HEK293 (cell line): ENCODE measurements around the gene PREX1.
A peak's percentile ranks its signal among the peaks of the same experiment; 100 is the strongest.

Source experiments
- CTCF ChIA-PET: fragments of 350-600 bp; formaldehyde crosslinking; extraction: SDS; loops from one replicate; lab custom pipeline; 2021; ENCODE audit warnings: antibody characterized with exemption; lab: Yijun Ruan, JAX
- POLR2A ChIA-PET: fragments of 300-600 bp; formaldehyde crosslinking; extraction: SDS; loops from one replicate; lab custom pipeline; 2020; ENCODE audit warnings: antibody characterized with exemption, inconsistent platforms; lab: Yijun Ruan, JAX
- H3K27ac ChIP-seq: fragments of 200-500 bp; sonication (Bioruptor generic); 2 replicates; pipeline ENCODE4 v1.5.1; 2014; ENCODE audit warnings: low read depth, low read length, control low read depth, inconsistent platforms; ENCODE audit errors: extremely low read depth
- H3K36me3 ChIP-seq, 2 experiments: fragments of 200-500 bp in 1 of 2; sonication (Bioruptor generic) in 1 of 2; 1 replicate in 1 of 2; 2 replicates in 1 of 2; pipeline ENCODE4 v1.5.1; 2014 to 2017; ENCODE audit warnings: inconsistent platforms in 2 of 2, low read length in 2 of 2; ENCODE audit not compliant: control insufficient read depth in 2 of 2, insufficient read depth in 1 of 2
- H3K4me1 ChIP-seq: fragments of 200-500 bp; sonication (Bioruptor generic); 2 replicates; pipeline ENCODE4 v1.5.1; 2014; ENCODE audit warnings: mild to moderate bottlenecking, low read length, inconsistent platforms; ENCODE audit not compliant: control insufficient read depth, insufficient read depth
- H3K4me3 ChIP-seq: 2 replicates; pipeline ENCODE4 v1.5.1; 2011; ENCODE audit warnings: low read depth, mild to moderate bottlenecking, control low read depth, low read length, moderate library complexity
- H3K9me3 ChIP-seq: fragments of 200-500 bp; sonication (Bioruptor generic); 2 replicates; pipeline ENCODE4 v1.5.1; 2014; ENCODE audit warnings: low read depth, low read length, inconsistent platforms; ENCODE audit not compliant: control insufficient read depth, insufficient read depth
- EGR2 ChIP-seq: fragments of 450-650 bp; formaldehyde crosslinking; IDR thresholded peaks from 2 replicates; pipeline ENCODE4 v1.5.1; 2016; ENCODE audit warnings: low read depth, missing biosample characterization, missing genetic modification characterization
- FEZF1 ChIP-seq: fragments of 450-650 bp; formaldehyde crosslinking; IDR thresholded peaks from 2 replicates; pipeline ENCODE4 v1.5.1; 2016; ENCODE audit warnings: missing biosample characterization, missing genetic modification characterization
- GLIS1 ChIP-seq: fragments of 450-650 bp; formaldehyde crosslinking; IDR thresholded peaks from 2 replicates; pipeline ENCODE4 v1.5.1; 2016; ENCODE audit warnings: missing biosample characterization, missing genetic modification characterization
- GLIS2 ChIP-seq: fragments of 450-650 bp; formaldehyde crosslinking; IDR thresholded peaks from 2 replicates; pipeline ENCODE4 v1.5.1; 2016; ENCODE audit warnings: missing biosample characterization, missing genetic modification characterization
- IKZF3 ChIP-seq: fragments of 450-650 bp; IDR thresholded peaks from 2 replicates; pipeline ENCODE4 v1.5.0; 2018; ENCODE audit warnings: missing biosample characterization, mild to moderate bottlenecking, missing genetic modification characterization, moderate library complexity
- KLF9 ChIP-seq: fragments of 450-650 bp; formaldehyde crosslinking; IDR thresholded peaks from 2 replicates; pipeline ENCODE4 v1.5.1; 2016; ENCODE audit warnings: missing biosample characterization, missing genetic modification characterization, low read depth
- OSR2 ChIP-seq: fragments of 450-650 bp; formaldehyde crosslinking; IDR thresholded peaks from 2 replicates; pipeline ENCODE4 v1.5.1; 2016; ENCODE audit warnings: missing biosample characterization, missing genetic modification characterization
- OVOL3 ChIP-seq: fragments of 450-650 bp; formaldehyde crosslinking; IDR thresholded peaks from 2 replicates; pipeline ENCODE4 v1.5.1; 2016; ENCODE audit warnings: missing biosample characterization, missing genetic modification characterization
- SP2 ChIP-seq: fragments of 450-650 bp; formaldehyde crosslinking; IDR thresholded peaks from 2 replicates; pipeline ENCODE4 v1.5.1; 2016; ENCODE audit warnings: missing biosample characterization, missing genetic modification characterization
- ZBTB17 ChIP-seq: fragments of 450-650 bp; formaldehyde crosslinking; IDR thresholded peaks from 2 replicates; pipeline ENCODE4 v1.5.1; 2016; ENCODE audit warnings: missing biosample characterization, missing genetic modification characterization
- ZBTB20 ChIP-seq: fragments of 450-650 bp; formaldehyde crosslinking; IDR thresholded peaks from 2 replicates; pipeline ENCODE4 v1.5.1; 2016; ENCODE audit warnings: missing biosample characterization, missing genetic modification characterization
- ZBTB8A ChIP-seq: fragments of 450-650 bp; formaldehyde crosslinking; IDR thresholded peaks from 2 replicates; pipeline ENCODE4 v1.5.1; 2016; ENCODE audit warnings: missing biosample characterization, missing genetic modification characterization
- ZFHX2 ChIP-seq: fragments of 450-650 bp; formaldehyde crosslinking; conservative IDR thresholded peaks from 2 replicates; pipeline ENCODE4 v1.5.1; 2016; ENCODE audit warnings: missing biosample characterization, missing genetic modification characterization
- ZIC2 ChIP-seq: fragments of 450-650 bp; formaldehyde crosslinking; IDR thresholded peaks from 2 replicates; pipeline ENCODE4 v1.5.1; 2016; ENCODE audit warnings: missing biosample characterization, missing genetic modification characterization
- ZNF10 ChIP-seq: fragments of 450-650 bp; formaldehyde crosslinking; IDR thresholded peaks from 2 replicates; pipeline ENCODE4 v1.5.1; 2017; ENCODE audit warnings: missing biosample characterization, missing genetic modification characterization
- ZNF132 ChIP-seq: fragments of 450-650 bp; formaldehyde crosslinking; IDR thresholded peaks from 2 replicates; pipeline ENCODE4 v1.5.1; 2017; ENCODE audit warnings: missing biosample characterization, missing genetic modification characterization, borderline replicate concordance
- ZNF16 ChIP-seq: fragments of 450-650 bp; formaldehyde crosslinking; IDR thresholded peaks from 2 replicates; pipeline ENCODE4 v1.5.1; 2016; ENCODE audit warnings: low read depth, missing biosample characterization, missing genetic modification characterization
- ZNF175 ChIP-seq: fragments of 450-650 bp; formaldehyde crosslinking; IDR thresholded peaks from 2 replicates; pipeline ENCODE4 v1.5.1; 2016; ENCODE audit warnings: missing biosample characterization, missing genetic modification characterization
- ZNF335 ChIP-seq: fragments of 450-650 bp; formaldehyde crosslinking; conservative IDR thresholded peaks from 2 replicates; pipeline ENCODE4 v1.5.1; 2016; ENCODE audit warnings: missing biosample characterization, missing genetic modification characterization
- ZNF423 ChIP-seq: fragments of 450-650 bp; formaldehyde crosslinking; IDR thresholded peaks from 2 replicates; pipeline ENCODE4 v1.5.1; 2016; ENCODE audit warnings: missing biosample characterization, missing genetic modification characterization
- ZNF561 ChIP-seq: fragments of 450-650 bp; IDR thresholded peaks from 2 replicates; pipeline ENCODE4 v1.5.1; 2018; ENCODE audit warnings: missing biosample characterization, missing genetic modification characterization, borderline replicate concordance
- ZNF629 ChIP-seq: fragments of 450-650 bp; formaldehyde crosslinking; IDR thresholded peaks from 2 replicates; pipeline ENCODE4 v1.5.1; 2017; ENCODE audit warnings: missing biosample characterization, missing genetic modification characterization
- ZNF792 ChIP-seq: fragments of 450-650 bp; formaldehyde crosslinking; IDR thresholded peaks from 2 replicates; pipeline ENCODE4 v1.5.1; 2016; ENCODE audit warnings: missing biosample characterization, missing genetic modification characterization
- ZXDB ChIP-seq: fragments of 450-650 bp; formaldehyde crosslinking; IDR thresholded peaks from 2 replicates; pipeline ENCODE4 v1.5.1; 2016; ENCODE audit warnings: missing biosample characterization, missing genetic modification characterization
- TF ChIP-seq, protein P1 (sequence below): fragments of 450-650 bp; formaldehyde crosslinking; IDR thresholded peaks from 2 replicates; pipeline ENCODE4 v1.5.1; 2016; ENCODE audit warnings: missing biosample characterization, missing genetic modification characterization
- TF ChIP-seq, protein P2 (sequence below): fragments of 450-650 bp; formaldehyde crosslinking; IDR thresholded peaks from 2 replicates; pipeline ENCODE4 v1.5.1; 2016; ENCODE audit warnings: missing biosample characterization, missing genetic modification characterization
- TF ChIP-seq, protein P3 (sequence below): fragments of 450-650 bp; formaldehyde crosslinking; IDR thresholded peaks from 2 replicates; pipeline ENCODE4 v1.5.1; 2016; ENCODE audit warnings: missing biosample characterization, missing genetic modification characterization
- TF ChIP-seq, protein P4 (sequence below): fragments of 450-650 bp; formaldehyde crosslinking; IDR thresholded peaks from 2 replicates; pipeline ENCODE4 v1.5.1; 2016; ENCODE audit warnings: missing biosample characterization, missing genetic modification characterization, borderline replicate concordance
- TF ChIP-seq, protein P5 (sequence below): fragments of 450-650 bp; formaldehyde crosslinking; optimal IDR thresholded peaks from 2 replicates; pipeline ENCODE3; 2016; ENCODE audit warnings: missing biosample characterization, mild to moderate bottlenecking, missing genetic modification characterization

PREX1 gene

DNA sequence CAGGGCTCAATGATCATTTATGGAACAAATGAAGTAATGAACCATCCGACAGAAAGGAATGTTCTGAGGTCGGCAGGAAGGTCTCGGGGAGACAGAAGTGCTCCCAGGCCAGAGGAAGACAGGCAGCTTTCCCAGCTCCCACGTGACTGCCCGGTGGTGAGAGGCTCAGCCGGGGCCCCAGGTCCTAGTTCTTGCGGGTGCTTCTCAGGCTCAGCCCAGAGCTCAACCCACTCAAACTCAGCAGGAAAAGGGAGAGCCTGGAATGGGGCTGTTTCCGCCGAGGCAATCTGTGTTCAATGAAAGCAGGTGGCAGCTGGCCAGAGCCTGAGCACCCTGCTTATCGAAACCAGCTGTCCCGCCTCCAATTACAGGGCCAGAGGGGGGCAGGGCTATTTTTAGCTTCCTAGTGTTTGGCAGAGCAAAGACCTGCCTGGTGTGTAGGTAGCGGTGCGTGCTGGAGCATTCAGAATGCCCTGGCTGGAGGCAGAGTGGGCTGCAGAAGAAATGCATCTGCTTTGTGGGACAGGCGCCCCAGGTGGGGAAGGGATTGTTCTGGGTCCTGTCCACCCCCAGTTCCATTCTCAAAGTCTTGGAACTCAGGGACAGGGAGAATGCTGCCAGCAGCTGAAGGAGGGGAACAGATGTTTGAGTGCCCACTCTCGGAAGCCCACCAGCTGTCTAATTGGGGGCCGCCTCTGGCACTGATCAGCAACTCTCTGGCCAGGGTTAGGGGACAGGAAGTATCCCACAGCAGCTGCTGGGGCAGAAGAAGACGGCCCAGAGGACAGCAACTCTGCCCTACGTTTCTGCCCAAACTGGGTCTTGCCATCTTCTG, 145.1 kb downstream of the PREX1 start:
- no peaks in the 10 kb centered on the region for H3K36me3 ChIP-seq
- ChIA-PET CTCF (interaction anchor here (0.7 to 4.1 kb wide), 4 partner anchors 16 to 282 kb away, joined by 3 to 21 read pairs (median 8); no protein-coding TSS in a partner anchor), POLR2A (no interaction called here)
- peak overlapping the region; percentile 1; the same call in 1 of the 2 replicates for H3K4me3 ChIP-seq
- no peaks in the 10 kb centered on the region for H3K9me3 ChIP-seq
- peaks cover 12% of the 10 kb centered on the region for H3K4me1 ChIP-seq
- H3K27ac ChIP-seq: peak overlapping the region; percentile 50; the same call in 1 of the 2 replicates
- TF ChIP-seq GLIS2 (tag by site-specific recombination) (peak; percentile 36), ZNF792 (tag by site-specific recombination) (no peak), ZBTB20 (tag by site-specific recombination) (peak; percentile 93), ZFHX2 (peak; percentile 95), ZNF132 (tag by site-specific recombination) (no peak), ZIC2 (tag by site-specific recombination) (peak; percentile 92), IKZF3 (tag by site-specific recombination) (peak; percentile 52; the same call in 1 of the 2 replicates), ZBTB8A (tag by site-specific recombination) (peak; percentile 97), ZNF335 (peak; percentile 62), OSR2 (0 out of 2 replicates have a peak, but pooled peaks have one; percentile 50), ZNF561 (tag by site-specific recombination) (peak; percentile 61; the same call in 1 of the 2 replicates), SP2 (tag by site-specific recombination) (peak; percentile 60), FEZF1 (peak; percentile 94), ZNF423 (peak; percentile 76; the same call in 1 of the 2 replicates), ZXDB (tag by site-specific recombination) (peak; percentile 40; the same call in 1 of the 2 replicates), ZNF10 (tag by site-specific recombination) (0 out of 2 replicates have a peak, but pooled peaks have one; percentile 19), GLIS1 (peak; percentile 73), OVOL3 (tag by site-specific recombination) (no peak), ZNF175 (tag by site-specific recombination) (no peak), ZNF629 (tag by site-specific recombination) (peak; percentile 52; the same call in 1 of the 2 replicates), EGR2 (tag by site-specific recombination) (peak; percentile 95), KLF9 (tag by site-specific recombination) (0 out of 2 replicates have a peak, but pooled peaks have one; percentile 17), ZBTB17 (peak; percentile 93), ZNF16 (tag by site-specific recombination) (no peak)
- TF ChIP-seq, protein P1, sequence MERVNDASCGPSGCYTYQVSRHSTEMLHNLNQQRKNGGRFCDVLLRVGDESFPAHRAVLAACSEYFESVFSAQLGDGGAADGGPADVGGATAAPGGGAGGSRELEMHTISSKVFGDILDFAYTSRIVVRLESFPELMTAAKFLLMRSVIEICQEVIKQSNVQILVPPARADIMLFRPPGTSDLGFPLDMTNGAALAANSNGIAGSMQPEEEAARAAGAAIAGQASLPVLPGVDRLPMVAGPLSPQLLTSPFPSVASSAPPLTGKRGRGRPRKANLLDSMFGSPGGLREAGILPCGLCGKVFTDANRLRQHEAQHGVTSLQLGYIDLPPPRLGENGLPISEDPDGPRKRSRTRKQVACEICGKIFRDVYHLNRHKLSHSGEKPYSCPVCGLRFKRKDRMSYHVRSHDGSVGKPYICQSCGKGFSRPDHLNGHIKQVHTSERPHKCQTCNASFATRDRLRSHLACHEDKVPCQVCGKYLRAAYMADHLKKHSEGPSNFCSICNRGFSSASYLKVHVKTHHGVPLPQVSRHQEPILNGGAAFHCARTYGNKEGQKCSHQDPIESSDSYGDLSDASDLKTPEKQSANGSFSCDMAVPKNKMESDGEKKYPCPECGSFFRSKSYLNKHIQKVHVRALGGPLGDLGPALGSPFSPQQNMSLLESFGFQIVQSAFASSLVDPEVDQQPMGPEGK (tag by site-specific recombination): peak; percentile 73
- TF ChIP-seq, protein P2, sequence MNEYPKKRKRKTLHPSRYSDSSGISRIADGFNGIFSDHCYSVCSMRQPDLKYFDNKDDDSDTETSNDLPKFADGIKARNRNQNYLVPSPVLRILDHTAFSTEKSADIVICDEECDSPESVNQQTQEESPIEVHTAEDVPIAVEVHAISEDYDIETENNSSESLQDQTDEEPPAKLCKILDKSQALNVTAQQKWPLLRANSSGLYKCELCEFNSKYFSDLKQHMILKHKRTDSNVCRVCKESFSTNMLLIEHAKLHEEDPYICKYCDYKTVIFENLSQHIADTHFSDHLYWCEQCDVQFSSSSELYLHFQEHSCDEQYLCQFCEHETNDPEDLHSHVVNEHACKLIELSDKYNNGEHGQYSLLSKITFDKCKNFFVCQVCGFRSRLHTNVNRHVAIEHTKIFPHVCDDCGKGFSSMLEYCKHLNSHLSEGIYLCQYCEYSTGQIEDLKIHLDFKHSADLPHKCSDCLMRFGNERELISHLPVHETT (tag by site-specific recombination): no peak
- TF ChIP-seq, protein P3, sequence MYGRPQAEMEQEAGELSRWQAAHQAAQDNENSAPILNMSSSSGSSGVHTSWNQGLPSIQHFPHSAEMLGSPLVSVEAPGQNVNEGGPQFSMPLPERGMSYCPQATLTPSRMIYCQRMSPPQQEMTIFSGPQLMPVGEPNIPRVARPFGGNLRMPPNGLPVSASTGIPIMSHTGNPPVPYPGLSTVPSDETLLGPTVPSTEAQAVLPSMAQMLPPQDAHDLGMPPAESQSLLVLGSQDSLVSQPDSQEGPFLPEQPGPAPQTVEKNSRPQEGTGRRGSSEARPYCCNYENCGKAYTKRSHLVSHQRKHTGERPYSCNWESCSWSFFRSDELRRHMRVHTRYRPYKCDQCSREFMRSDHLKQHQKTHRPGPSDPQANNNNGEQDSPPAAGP (tag by site-specific recombination): peak; percentile 31; the same call in 1 of the 2 replicates
- TF ChIP-seq, protein P4, sequence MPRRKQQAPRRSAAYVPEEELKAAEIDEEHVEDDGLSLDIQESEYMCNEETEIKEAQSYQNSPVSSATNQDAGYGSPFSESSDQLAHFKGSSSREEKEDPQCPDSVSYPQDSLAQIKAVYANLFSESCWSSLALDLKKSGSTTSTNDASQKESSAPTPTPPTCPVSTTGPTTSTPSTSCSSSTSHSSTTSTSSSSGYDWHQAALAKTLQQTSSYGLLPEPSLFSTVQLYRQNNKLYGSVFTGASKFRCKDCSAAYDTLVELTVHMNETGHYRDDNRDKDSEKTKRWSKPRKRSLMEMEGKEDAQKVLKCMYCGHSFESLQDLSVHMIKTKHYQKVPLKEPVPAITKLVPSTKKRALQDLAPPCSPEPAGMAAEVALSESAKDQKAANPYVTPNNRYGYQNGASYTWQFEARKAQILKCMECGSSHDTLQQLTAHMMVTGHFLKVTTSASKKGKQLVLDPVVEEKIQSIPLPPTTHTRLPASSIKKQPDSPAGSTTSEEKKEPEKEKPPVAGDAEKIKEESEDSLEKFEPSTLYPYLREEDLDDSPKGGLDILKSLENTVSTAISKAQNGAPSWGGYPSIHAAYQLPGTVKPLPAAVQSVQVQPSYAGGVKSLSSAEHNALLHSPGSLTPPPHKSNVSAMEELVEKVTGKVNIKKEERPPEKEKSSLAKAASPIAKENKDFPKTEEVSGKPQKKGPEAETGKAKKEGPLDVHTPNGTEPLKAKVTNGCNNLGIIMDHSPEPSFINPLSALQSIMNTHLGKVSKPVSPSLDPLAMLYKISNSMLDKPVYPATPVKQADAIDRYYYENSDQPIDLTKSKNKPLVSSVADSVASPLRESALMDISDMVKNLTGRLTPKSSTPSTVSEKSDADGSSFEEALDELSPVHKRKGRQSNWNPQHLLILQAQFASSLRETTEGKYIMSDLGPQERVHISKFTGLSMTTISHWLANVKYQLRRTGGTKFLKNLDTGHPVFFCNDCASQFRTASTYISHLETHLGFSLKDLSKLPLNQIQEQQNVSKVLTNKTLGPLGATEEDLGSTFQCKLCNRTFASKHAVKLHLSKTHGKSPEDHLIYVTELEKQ (tag by site-specific recombination): 0 out of 2 replicates have a peak, but pooled peaks have one; percentile 9
- TF ChIP-seq, protein P5, sequence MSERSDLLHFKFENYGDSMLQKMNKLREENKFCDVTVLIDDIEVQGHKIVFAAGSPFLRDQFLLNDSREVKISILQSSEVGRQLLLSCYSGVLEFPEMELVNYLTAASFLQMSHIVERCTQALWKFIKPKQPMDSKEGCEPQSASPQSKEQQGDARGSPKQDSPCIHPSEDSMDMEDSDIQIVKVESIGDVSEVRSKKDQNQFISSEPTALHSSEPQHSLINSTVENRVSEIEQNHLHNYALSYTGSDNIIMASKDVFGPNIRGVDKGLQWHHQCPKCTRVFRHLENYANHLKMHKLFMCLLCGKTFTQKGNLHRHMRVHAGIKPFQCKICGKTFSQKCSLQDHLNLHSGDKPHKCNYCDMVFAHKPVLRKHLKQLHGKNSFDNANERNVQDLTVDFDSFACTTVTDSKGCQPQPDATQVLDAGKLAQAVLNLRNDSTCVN (tag by site-specific recombination): peak; percentile 12
